SHP77 treated with DMSO at 0.1 percent for 48 hours (cell line): ENCODE results near the gene SLC8A2.

Experiments used
- DNase-seq: peaks from one replicate; lab custom pipeline; 2025; lab: John Stamatoyannopoulos, UW

The SLC8A2 gene

GRCh38 chr19:47430041-47430802 is 41.5 kb downstream of the SLC8A2 start:
- DNase-seq = no peak

- DNase-seq = no peak
Observed at GRCh38 chr19:47429140-47429793, 42.4 kb downstream of the SLC8A2 start.

GRCh38 chr19:47428177-47428894 is 43.4 kb downstream of the SLC8A2 start:
- peak; percentile 93 for DNase-seq

- peak; percentile 64 for DNase-seq
Observed at GRCh38 chr19:47427241-47428176, 44.2 kb downstream of the SLC8A2 start.

- no peak for DNase-seq
Observed at GRCh38 chr19:47423203-47423882, 48.4 kb downstream of the SLC8A2 start.

GRCh38 chr19:47422417-47423163 is 49.1 kb downstream of the SLC8A2 start:
- no peak for DNase-seq

- no peak for DNase-seq
Observed at GRCh38 chr19:47421844-47422395, 49.8 kb downstream of the SLC8A2 start.

GRCh38 chr19:47421244-47421786 is 50.4 kb downstream of the SLC8A2 start:
- no peak for DNase-seq

- DNase-seq = no peak
Observed at GRCh38 chr19:47419789-47420188, 51.9 kb downstream of the SLC8A2 start.

GRCh38 chr19:47419030-47419783 is 52.5 kb downstream of the SLC8A2 start, which contains the start of gene MEIS3:
Gene MEIS3, minus strand, starts transcription at chr19:47419527. Its CDS starts 446 bp downstream, at chr19:47419081.
- DNase-seq = no peak

- no peak for DNase-seq
Observed at GRCh38 chr19:47418692-47419029, 53.0 kb downstream of the SLC8A2 start.

- no peak for DNase-seq
Observed at GRCh38 chr19:47417746-47418691, 53.7 kb downstream of the SLC8A2 start.

- DNase-seq = no peak
Observed at GRCh38 chr19:47417107-47417745, 54.5 kb downstream of the SLC8A2 start.

- no peak for DNase-seq
Observed at GRCh38 chr19:47416643-47416985, 55.1 kb downstream of the SLC8A2 start.

- no peak for DNase-seq
Observed at GRCh38 chr19:47415953-47416642, 55.6 kb downstream of the SLC8A2 start.

- no peak for DNase-seq
Observed at GRCh38 chr19:47414469-47414868, 57.2 kb downstream of the SLC8A2 start.

- DNase-seq = no peak
Observed at GRCh38 chr19:47413941-47414340, 57.8 kb downstream of the SLC8A2 start.
